Activated naive CD8-positive, alpha-beta T cell treated with anti-CD3 and anti-CD28 coated beads, Interleukin-2, amount 10 ng/mL, durations not matched to agents 7 days and 5 days (primary cell): ENCODE data around the gene PRKCB. TPM values are rescaled to one million over a fixed set of nuclear protein-coding genes. Genes with fewer than 3 reads are reported as not detected.

Experiments
- ATAC-seq: fragments of 150-1000 bp; cut with Tn5 transposase; one replicate; pipeline ENCODE4 v1.10.0; 2021; ENCODE audit warnings: low read depth, moderate library complexity
- POLR2A ChIA-PET: fragments of 350-600 bp; sonication (Branson Sonifier 250); formaldehyde crosslinking; loops from one replicate; lab custom pipeline; 2021; ENCODE audit warnings: antibody characterized with exemption; lab: Charles Lee
- DNase-seq: peaks from one replicate; pipeline ENCODE4 v3.0.0; 2021
- H3K27ac Mint-ChIP-seq: one replicate; pipeline ENCODE4 v1.8.0; 2022; ENCODE audit warnings: mild to moderate bottlenecking, mixed read lengths
- H3K27me3 Mint-ChIP-seq: one replicate; pipeline ENCODE4 v1.8.0; 2022; ENCODE audit warnings: mild to moderate bottlenecking, moderate library complexity, mixed read lengths
- H3K36me3 Mint-ChIP-seq: one replicate; pipeline ENCODE4 v1.8.0; 2021; ENCODE audit warnings: mild to moderate bottlenecking, mixed read lengths
- H3K4me1 Mint-ChIP-seq: one replicate; pipeline ENCODE4 v1.8.0; 2021; ENCODE audit warnings: mixed read lengths
- H3K4me3 Mint-ChIP-seq: one replicate; pipeline ENCODE4 v1.8.0; 2022; ENCODE audit warnings: mild to moderate bottlenecking, moderate library complexity, mixed read lengths
- H3K9me3 Mint-ChIP-seq: one replicate; pipeline ENCODE4 v1.8.0; 2021; ENCODE audit warnings: mixed read lengths
- total RNA-seq, 2 experiments: library from RNA; stranded (reverse); gene quantifications; one replicate each; pipeline ENCODE4 v1.2.3, GENCODE V29; 2021

Gene PRKCB
- total RNA-seq, 2 experiments from 2014 or later, result 120 to 123 TPM

GRCh38 chr16:23840310-23840709, 4.5 kb downstream of the PRKCB start:
- Mint-ChIP-seq H3K9me3 (no peaks in the 10 kb centered on the region), H3K4me1 (peaks cover 57% of the 10 kb centered on the region), H3K4me3 (peak overlapping the region; percentile 50), H3K36me3 (peaks cover 44% of the 10 kb centered on the region), H3K27me3 (no peaks in the 10 kb centered on the region), H3K27ac (peak overlapping the region; percentile 72)
- POLR2A ChIA-PET, result interaction anchor here (1.2 to 1.7 kb wide), 3 partner anchors 10 to 39 kb away, joined by 3 to 6 read pairs (median 4); no protein-coding TSS in a partner anchor
- DNase-seq (no peak), ATAC-seq (no peak)

DNA sequence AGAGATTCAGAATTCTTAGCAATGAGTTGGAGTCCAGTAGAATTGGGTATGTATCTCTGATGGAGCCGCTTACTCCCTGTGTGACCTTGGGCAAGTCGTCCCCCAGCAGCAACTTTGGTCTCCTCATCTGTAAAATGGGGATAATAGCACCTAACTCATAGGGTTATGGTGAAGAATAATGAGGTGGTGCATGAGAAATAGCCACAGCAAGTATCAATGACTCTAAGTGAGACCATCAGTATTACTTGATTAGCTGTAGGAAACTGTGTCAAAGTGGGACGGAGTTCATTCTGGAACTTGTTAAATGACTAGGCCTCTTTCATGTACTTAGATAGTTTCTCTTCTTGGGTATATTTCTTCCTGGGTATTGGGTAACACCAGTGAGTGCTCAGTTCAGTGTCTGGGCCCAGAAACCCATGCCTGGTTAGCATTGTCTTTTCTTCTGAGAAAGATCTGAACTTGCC, 6.4 kb downstream of the PRKCB start:
- ATAC-seq (peak; percentile 89), DNase-seq (no peak)
- H3K27me3 Mint-ChIP-seq, result no peaks in the 10 kb centered on the region
- peaks cover 66% of the 10 kb centered on the region for H3K4me1 Mint-ChIP-seq
- H3K36me3 Mint-ChIP-seq, result peaks cover 50% of the 10 kb centered on the region
- H3K27ac Mint-ChIP-seq, result peak overlapping the region; percentile 81
- H3K4me3 Mint-ChIP-seq, result peak overlapping the region; percentile 51
- POLR2A ChIA-PET, result interaction anchor here (0.6 to 1.3 kb wide), 3 partner anchors 17 to 86 kb away, joined by 3 to 7 read pairs (median 3); no protein-coding TSS in a partner anchor
- H3K9me3 Mint-ChIP-seq, result no peaks in the 10 kb centered on the region

- no peak for ATAC-seq
- peak overlapping the region; percentile 73 for H3K27ac Mint-ChIP-seq
- no peaks in the 10 kb centered on the region for H3K9me3 Mint-ChIP-seq
- H3K36me3 Mint-ChIP-seq, result peaks cover 54% of the 10 kb centered on the region
- DNase-seq, result no peak
- peaks cover 69% of the 10 kb centered on the region for H3K4me1 Mint-ChIP-seq
- H3K4me3 Mint-ChIP-seq, result peak overlapping the region; percentile 46
- POLR2A ChIA-PET, result interaction anchor here (1.3 kb wide), 1 partner anchor 16 kb away, joined by 3 read pairs; no protein-coding TSS in a partner anchor
- no peaks in the 10 kb centered on the region for H3K27me3 Mint-ChIP-seq
Measured at GRCh38 chr16:23843143-23843542, 7.4 kb downstream of the PRKCB start.

GRCh38 chr16:23847251-23847650, 11.5 kb downstream of the PRKCB start:
- POLR2A ChIA-PET, result no interaction called here
- no peak overlapping the region for H3K4me3 Mint-ChIP-seq
- ATAC-seq (no peak), DNase-seq (no peak)
- H3K36me3 Mint-ChIP-seq, result peaks cover 49% of the 10 kb centered on the region
- peaks cover 2% of the 10 kb centered on the region for H3K9me3 Mint-ChIP-seq
- peaks cover 67% of the 10 kb centered on the region for H3K4me1 Mint-ChIP-seq
- no peaks in the 10 kb centered on the region for H3K27me3 Mint-ChIP-seq
- no peak overlapping the region for H3K27ac Mint-ChIP-seq

DNA sequence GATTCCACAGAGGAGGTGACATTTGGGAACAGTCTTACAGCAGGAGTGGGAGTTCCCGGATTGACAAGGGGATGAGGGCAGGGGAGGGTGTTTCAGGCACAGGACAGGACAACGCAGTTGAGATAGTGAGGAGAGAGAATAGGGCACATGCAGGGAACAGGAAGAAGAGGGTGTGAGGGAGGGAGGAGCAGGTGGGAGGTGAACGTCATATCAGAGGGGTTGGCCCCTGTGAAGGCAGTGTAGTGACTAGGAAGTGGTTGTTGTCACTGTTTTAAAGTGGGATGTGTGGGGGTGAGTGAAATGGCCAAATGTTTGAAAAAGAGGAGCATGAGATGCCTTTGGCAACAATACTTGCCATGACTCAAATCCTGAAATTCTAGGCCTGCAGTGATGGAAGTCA, 12.2 kb downstream of the PRKCB start:
- H3K27me3 Mint-ChIP-seq, result no peaks in the 10 kb centered on the region

GRCh38 chr16:23848958-23849357, 13.2 kb downstream of the PRKCB start:
- ATAC-seq (peak; percentile 28), DNase-seq (no peak)
- peaks cover 57% of the 10 kb centered on the region for H3K36me3 Mint-ChIP-seq
- peaks cover 62% of the 10 kb centered on the region for H3K4me1 Mint-ChIP-seq
- peak overlapping the region; percentile 41 for H3K4me3 Mint-ChIP-seq
- POLR2A ChIA-PET, result interaction anchor here (0.7 to 1.6 kb wide), 5 partner anchors 8 to 22 kb away, joined by 4 to 7 read pairs (median 5); no protein-coding TSS in a partner anchor
- H3K9me3 Mint-ChIP-seq, result peaks cover 7% of the 10 kb centered on the region
- H3K27ac Mint-ChIP-seq, result peak overlapping the region; percentile 66
- H3K27me3 Mint-ChIP-seq, result no peaks in the 10 kb centered on the region

More for the DNA sequence above, 12.2 kb downstream of the PRKCB start:
- H3K4me1 Mint-ChIP-seq, result peaks cover 61% of the 10 kb centered on the region
- peak overlapping the region; percentile 41 for H3K4me3 Mint-ChIP-seq
- POLR2A ChIA-PET, result interaction anchor here (0.7 to 1.6 kb wide), 2 partner anchors 11 to 21 kb away, joined by 4 to 5 read pairs; no protein-coding TSS in a partner anchor
- DNase-seq, result no peak
- H3K9me3 Mint-ChIP-seq, result peaks cover 5% of the 10 kb centered on the region
- peaks cover 54% of the 10 kb centered on the region for H3K36me3 Mint-ChIP-seq
- H3K27ac Mint-ChIP-seq, result peak overlapping the region; percentile 66
- peak; percentile 98 for ATAC-seq

DNA sequence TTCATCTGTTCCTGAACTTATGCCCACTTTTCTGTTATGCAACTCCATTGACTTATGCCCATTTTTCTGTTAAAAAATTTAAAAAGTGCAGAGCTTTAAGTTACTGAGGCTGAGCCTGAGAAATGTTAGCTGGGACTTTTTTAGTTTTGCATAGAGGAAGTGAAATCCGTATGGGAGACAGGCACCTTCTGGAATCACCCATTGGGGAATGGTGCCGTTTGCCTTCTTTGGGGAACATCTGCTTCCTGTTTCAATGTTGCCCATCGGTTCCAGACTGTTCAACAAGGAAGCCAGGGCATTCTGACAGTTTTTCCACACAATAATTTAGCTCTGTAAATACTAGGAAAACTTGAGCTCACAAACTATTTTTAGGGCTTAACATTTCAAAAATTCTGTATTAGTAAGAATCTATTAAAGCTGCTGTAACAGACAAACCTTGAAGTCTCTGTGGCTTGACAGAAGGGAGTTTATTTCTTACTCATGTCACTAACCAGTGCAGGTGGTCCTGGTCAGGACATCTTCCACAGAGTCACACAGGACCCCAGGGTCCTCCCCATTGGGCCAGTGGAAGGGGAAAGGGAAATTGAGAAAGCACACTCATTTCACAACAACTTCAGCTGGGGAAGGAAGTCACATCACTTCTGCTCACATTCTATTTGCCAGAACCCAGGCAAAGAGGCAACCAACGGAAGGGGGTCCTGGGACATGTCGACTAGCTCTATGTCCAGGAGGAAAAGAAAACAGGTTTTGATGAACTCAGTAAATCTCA, 17.2 kb downstream of the PRKCB start:
- peaks cover 45% of the 10 kb centered on the region for H3K36me3 Mint-ChIP-seq
- no peak overlapping the region for H3K4me3 Mint-ChIP-seq
- peaks cover 7% of the 10 kb centered on the region for H3K9me3 Mint-ChIP-seq
- DNase-seq, result no peak
- H3K27me3 Mint-ChIP-seq, result no peaks in the 10 kb centered on the region
- no peak for ATAC-seq
- H3K4me1 Mint-ChIP-seq, result peaks cover 52% of the 10 kb centered on the region
- H3K27ac Mint-ChIP-seq, result no peak overlapping the region
- POLR2A ChIA-PET, result no interaction called here

GRCh38 chr16:23855010-23855409, 19.2 kb downstream of the PRKCB start:
- H3K4me1 Mint-ChIP-seq, result peaks cover 52% of the 10 kb centered on the region

GRCh38 chr16:23856251-23856709, 20.5 kb downstream of the PRKCB start:
- Mint-ChIP-seq H3K4me3 (no peak overlapping the region), H3K36me3 (peaks cover 41% of the 10 kb centered on the region), H3K27me3 (no peaks in the 10 kb centered on the region), H3K27ac (no peak overlapping the region), H3K4me1 (peaks cover 49% of the 10 kb centered on the region), H3K9me3 (peaks cover 5% of the 10 kb centered on the region)
- POLR2A ChIA-PET, result no interaction called here
- no peak for DNase-seq
- no peak for ATAC-seq

More at GRCh38 chr16:23855010-23855409, 19.2 kb downstream of the PRKCB start:
- no peak overlapping the region for H3K27ac Mint-ChIP-seq
- H3K36me3 Mint-ChIP-seq, result peaks cover 45% of the 10 kb centered on the region
- DNase-seq, result no peak
- H3K4me3 Mint-ChIP-seq, result no peak overlapping the region
- POLR2A ChIA-PET, result interaction anchor here (1.0 kb wide), 1 partner anchor 16 kb away, joined by 3 read pairs; no protein-coding TSS in a partner anchor
- no peaks in the 10 kb centered on the region for H3K27me3 Mint-ChIP-seq
- ATAC-seq, result no peak
- peaks cover 7% of the 10 kb centered on the region for H3K9me3 Mint-ChIP-seq

DNA sequence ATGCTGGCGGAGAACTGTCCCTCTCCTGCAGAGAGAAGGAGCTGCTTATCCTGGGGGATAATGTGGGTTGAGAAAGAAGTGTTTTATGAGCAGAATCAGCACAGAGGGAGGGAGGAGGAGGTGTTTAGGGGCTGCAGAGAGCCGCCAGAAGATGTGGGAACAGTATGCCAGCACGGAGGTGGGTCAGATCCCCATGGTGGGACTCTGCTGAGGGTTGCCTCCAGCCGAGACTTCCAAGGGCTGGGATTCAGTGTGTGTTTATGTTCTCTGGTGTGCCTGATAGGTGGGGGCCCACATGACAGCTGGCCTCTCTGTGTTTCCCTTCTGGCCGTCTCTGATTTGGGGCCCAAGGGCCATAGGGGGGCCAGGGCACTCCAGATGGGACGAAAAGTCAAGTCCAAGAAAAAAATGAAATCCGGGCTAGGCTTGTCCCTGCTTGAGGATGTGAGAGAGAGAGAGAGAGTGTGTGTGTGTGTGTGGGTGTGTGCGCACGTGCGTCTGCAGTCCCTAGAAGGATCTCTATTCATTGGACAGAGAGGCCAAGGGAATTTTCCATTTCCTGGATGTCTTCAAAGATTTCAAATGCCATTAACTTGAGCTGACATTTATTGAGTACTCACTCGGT, 21.6 kb downstream of the PRKCB start:
- Mint-ChIP-seq H3K4me3 (no peak overlapping the region), H3K27ac (peak overlapping the region; percentile 47), H3K4me1 (peaks cover 54% of the 10 kb centered on the region), H3K36me3 (peaks cover 35% of the 10 kb centered on the region), H3K9me3 (peaks cover 3% of the 10 kb centered on the region), H3K27me3 (no peaks in the 10 kb centered on the region)
- DNase-seq (no peak), ATAC-seq (no peak)
- POLR2A ChIA-PET, result no interaction called here

GRCh38 chr16:23857881-23858269, 22.1 kb downstream of the PRKCB start:
- H3K4me1 Mint-ChIP-seq, result peaks cover 57% of the 10 kb centered on the region
- peaks cover 31% of the 10 kb centered on the region for H3K36me3 Mint-ChIP-seq
- ATAC-seq (no peak), DNase-seq (no peak)
- H3K27ac Mint-ChIP-seq, result peak overlapping the region; percentile 17
- H3K4me3 Mint-ChIP-seq, result no peak overlapping the region
- POLR2A ChIA-PET, result no interaction called here
- H3K27me3 Mint-ChIP-seq, result no peaks in the 10 kb centered on the region
- peaks cover 2% of the 10 kb centered on the region for H3K9me3 Mint-ChIP-seq

- DNase-seq, result no peak
- H3K9me3 Mint-ChIP-seq, result peaks cover 2% of the 10 kb centered on the region
- H3K27ac Mint-ChIP-seq, result no peak overlapping the region
- H3K27me3 Mint-ChIP-seq, result no peaks in the 10 kb centered on the region
- peaks cover 24% of the 10 kb centered on the region for H3K36me3 Mint-ChIP-seq
- POLR2A ChIA-PET, result interaction anchor here (1.1 to 1.5 kb wide), 3 partner anchors 10 to 16 kb away, joined by 3 to 5 read pairs (median 3); no protein-coding TSS in a partner anchor
- peaks cover 55% of the 10 kb centered on the region for H3K4me1 Mint-ChIP-seq
- no peak overlapping the region for H3K4me3 Mint-ChIP-seq
- ATAC-seq, result no peak
Measured at GRCh38 chr16:23858542-23858941, 22.8 kb downstream of the PRKCB start.

DNA sequence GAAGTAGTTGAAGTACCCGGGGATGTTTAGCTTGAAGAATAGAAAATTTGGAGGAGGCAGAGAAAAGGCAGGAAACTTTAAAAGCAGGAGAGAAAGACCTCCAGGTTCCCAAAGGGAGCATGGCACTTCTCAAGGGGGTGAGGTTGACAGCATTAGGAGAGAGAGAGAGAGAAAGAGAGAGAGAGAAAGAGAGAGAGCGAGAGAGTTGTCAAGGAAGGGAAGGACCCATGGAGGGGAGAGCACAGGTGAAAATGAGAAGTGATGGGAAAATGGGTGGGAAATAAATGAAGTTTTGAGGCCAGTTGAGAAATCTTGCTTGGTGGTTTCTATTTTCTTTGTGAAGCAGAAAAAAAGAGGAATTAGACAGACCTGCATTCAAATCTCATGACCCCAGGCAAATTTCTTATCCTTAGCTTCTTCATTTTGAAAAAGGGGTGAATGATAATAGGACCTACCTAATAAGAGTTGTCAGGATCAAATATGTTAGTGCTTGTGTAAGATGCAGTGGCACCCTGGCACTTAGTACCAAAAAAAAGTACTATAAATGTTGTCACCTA, 24.0 kb downstream of the PRKCB start:
- Mint-ChIP-seq H3K4me1 (peaks cover 53% of the 10 kb centered on the region), H3K27ac (peak overlapping the region; percentile 67), H3K9me3 (no peaks in the 10 kb centered on the region), H3K36me3 (peaks cover 16% of the 10 kb centered on the region), H3K27me3 (no peaks in the 10 kb centered on the region), H3K4me3 (peak overlapping the region; percentile 33)
- ATAC-seq, result no peak
- DNase-seq, result no peak
- POLR2A ChIA-PET, result interaction anchor here (0.7 to 1.5 kb wide), 5 partner anchors 11 to 168 kb away, joined by 3 to 5 read pairs (median 3); partner anchors contain the start of gene PRKCB
